HCT116 (cell line): ENCODE data around the gene EMB. TPM values are rescaled to one million over a fixed set of nuclear protein-coding genes. Genes with fewer than 3 reads are reported as not detected.

ENCODE experiments used
- ATAC-seq: fragments of 200-7000 bp; cut with Tn5 transposase; 2 replicates; pipeline ENCODE4 v1.9.1; 2020; ENCODE audit warnings: mild to moderate bottlenecking, moderate library complexity
- BruUV-seq: library from RNA; stranded (reverse); fragments of 400-500 nt; replicated peaks from 2 replicates; lab custom pipeline; 2021; lab: Mats Ljungman, UMichigan
- CTCF ChIA-PET: fragments of 300-600 bp; sonication (Branson Sonifier 250); formaldehyde crosslinking; loops from one replicate; lab custom pipeline; 2021; ENCODE audit warnings: antibody characterized with exemption; lab: Charles Lee
- POLR2A ChIA-PET: fragments of 300-600, 350-600 bp; sonication (Branson Sonifier 250); formaldehyde crosslinking; loops from one replicate; lab custom pipeline; 2021; ENCODE audit warnings: antibody characterized with exemption; lab: Charles Lee
- RAD21 ChIA-PET, 2 experiments: fragments of 300-600 bp; sonication (Branson Sonifier 250); formaldehyde crosslinking; loops; one replicate each; lab custom pipeline; 2023; ENCODE audit warnings: low total read pairs in 2 of 2; ENCODE audit not compliant: uncharacterized antibody in 2 of 2, unreplicated experiment in 2 of 2, low non-redundant PET in 1 of 2; lab: Charles Lee
- DNase-seq: peaks from one replicate; pipeline ENCODE4 v3.0.0-alpha.2; 2010; ENCODE audit warnings: low read depth, low spot score
- H2AFZ ChIP-seq: fragments of 200-600 bp; shearing (Covaris generic), sonication (generic); 2 replicates; pipeline ENCODE4 v1.6.1; 2017; ENCODE audit warnings: low read depth, mixed run types, mixed read lengths, antibody characterized with exemption, low read length; ENCODE audit not compliant: poor library complexity, severe bottlenecking
- H3K27ac ChIP-seq: 2 replicates; pipeline ENCODE4 v1.5.1; 2012; ENCODE audit warnings: low read depth, low read length
- H3K27me3 ChIP-seq: fragments of 200-600 bp; sonication (generic); 2 replicates; pipeline ENCODE4 v1.6.1; 2016; ENCODE audit warnings: mixed run types, low read length, mixed read lengths; ENCODE audit not compliant: insufficient read depth
- H3K36me3 ChIP-seq, 2 experiments: fragments of 200-500 bp in 1 of 2; fragments of 200-600 bp in 1 of 2; sonication (Bioruptor generic) in 1 of 2; sonication (generic) in 1 of 2; 2 replicates each; pipeline versions ENCODE4 v1.5.1 to v1.6.1; 2014 to 2016; ENCODE audit warnings: low read length in 2 of 2, inconsistent platforms in 1 of 2, mixed read lengths in 1 of 2, mixed run types in 1 of 2; ENCODE audit not compliant: insufficient read depth in 2 of 2, control insufficient read depth in 1 of 2
- H3K4me1 ChIP-seq, 2 experiments: fragments of 200-600 bp in 1 of 2; sonication (generic) in 1 of 2; 2 replicates each; pipeline versions ENCODE4 v1.5.1 to v1.6.1; 2012 to 2017; ENCODE audit warnings: low read length in 2 of 2, inconsistent platforms in 1 of 2, mild to moderate bottlenecking in 1 of 2, mixed read lengths in 1 of 2, mixed run types in 1 of 2, moderate library complexity in 1 of 2; ENCODE audit not compliant: insufficient read depth in 2 of 2, control insufficient read depth in 1 of 2
- H3K4me2 ChIP-seq: fragments of 200-600 bp; sonication (generic); 2 replicates; pipeline ENCODE4 v1.6.1; 2017; ENCODE audit warnings: mixed run types, low read length, mixed read lengths
- H3K4me3 ChIP-seq, 2 experiments: fragments of 200-600 bp in 1 of 2; sonication (generic) in 1 of 2; replicated peaks in 1 of 2; 2 replicates each; pipeline ENCODE4 v1.5.1; 2011 to 2016; ENCODE audit warnings: low read length in 2 of 2, control low read depth in 1 of 2, low read depth in 1 of 2, mild to moderate bottlenecking in 1 of 2, mixed read lengths in 1 of 2, mixed run types in 1 of 2
- H3K79me2 ChIP-seq: fragments of 200-600 bp; sonication (generic); 2 replicates; pipeline ENCODE4 v1.6.1; 2017; ENCODE audit warnings: mild to moderate bottlenecking, mixed run types, low read length, moderate library complexity, mixed read lengths; ENCODE audit not compliant: insufficient read depth
- H3K9ac ChIP-seq: fragments of 200-600 bp; sonication (generic); 2 replicates; pipeline ENCODE4 v1.6.1; 2016; ENCODE audit warnings: low read length, mixed read lengths
- H3K9me2 ChIP-seq: fragments of 200-600 bp; sonication (generic), shearing (Covaris generic); 2 replicates; pipeline ENCODE4 v1.6.1; 2017; ENCODE audit warnings: mixed run types, mild to moderate bottlenecking, moderate library complexity; ENCODE audit not compliant: insufficient read depth
- H3K9me3 ChIP-seq, 2 experiments: fragments of 200-500 bp in 1 of 2; fragments of 200-600 bp in 1 of 2; sonication (Bioruptor generic) in 1 of 2; sonication (generic) in 1 of 2; 2 replicates each; pipeline ENCODE4 v1.6.1; 2014 to 2017; ENCODE audit warnings: low read length in 2 of 2, mixed read lengths in 2 of 2, inconsistent platforms in 1 of 2, low read depth in 1 of 2, mild to moderate bottlenecking in 1 of 2, mixed run types in 1 of 2, moderate library complexity in 1 of 2; ENCODE audit not compliant: control insufficient read depth in 1 of 2, insufficient read depth in 1 of 2
- H4K20me1 ChIP-seq: fragments of 200-600 bp; sonication (generic), shearing (Covaris generic); 2 replicates; pipeline ENCODE4 v1.6.1; 2017; ENCODE audit warnings: mixed run types, mild to moderate bottlenecking, moderate library complexity; ENCODE audit not compliant: insufficient read depth
- FOSL1 ChIP-seq: IDR thresholded peaks from 2 replicates; pipeline ENCODE4 v1.6.1; 2012; ENCODE audit warnings: low read depth
- JUND ChIP-seq: IDR thresholded peaks from 2 replicates; pipeline ENCODE4 v1.6.1; 2012
- POLR2A ChIP-seq: IDR thresholded peaks from 2 replicates; pipeline ENCODE4 v1.7.0; 2011; ENCODE audit warnings: borderline replicate concordance; ENCODE audit not compliant: insufficient read depth, insufficient read length; ENCODE audit errors: extremely low read depth
- POLR2AphosphoS5 ChIP-seq: IDR thresholded peaks from 2 replicates; pipeline ENCODE4 v1.6.1; 2011; ENCODE audit warnings: mild to moderate bottlenecking, low read depth, low read length, moderate library complexity
- TCF7L2 ChIP-seq: IDR thresholded peaks from 2 replicates; pipeline ENCODE4 v1.7.0; 2011; ENCODE audit warnings: borderline replicate concordance, inconsistent platforms; ENCODE audit not compliant: insufficient read depth, insufficient read length; ENCODE audit errors: extremely low read depth
- intact Hi-C: fragments of 100-400 bp; cut with micrococcal nuclease; formaldehyde crosslinking; loops from 2 replicates; pipeline ENCODE4 v1.10.0; 2022
- total RNA-seq: library from RNA; stranded (reverse); gene quantifications from one replicate; pipeline ENCODE4 v1.2.1, GENCODE V29; 2021; ENCODE audit not compliant: unreplicated experiment
- TF ChIP-seq, protein P1 (sequence below): IDR thresholded peaks from 2 replicates; pipeline ENCODE4 v1.6.1; 2012; ENCODE audit warnings: low read depth
- TF ChIP-seq, protein P2 (sequence below): IDR thresholded peaks from 2 replicates; pipeline ENCODE4 v1.6.1; 2011; ENCODE audit warnings: mild to moderate bottlenecking, low read length, moderate library complexity; ENCODE audit not compliant: insufficient replicate concordance; ENCODE audit errors: extremely low read depth

EMB gene
- total RNA-seq, 1 experiment from 2014 or later: 15.2 TPM

DNA sequence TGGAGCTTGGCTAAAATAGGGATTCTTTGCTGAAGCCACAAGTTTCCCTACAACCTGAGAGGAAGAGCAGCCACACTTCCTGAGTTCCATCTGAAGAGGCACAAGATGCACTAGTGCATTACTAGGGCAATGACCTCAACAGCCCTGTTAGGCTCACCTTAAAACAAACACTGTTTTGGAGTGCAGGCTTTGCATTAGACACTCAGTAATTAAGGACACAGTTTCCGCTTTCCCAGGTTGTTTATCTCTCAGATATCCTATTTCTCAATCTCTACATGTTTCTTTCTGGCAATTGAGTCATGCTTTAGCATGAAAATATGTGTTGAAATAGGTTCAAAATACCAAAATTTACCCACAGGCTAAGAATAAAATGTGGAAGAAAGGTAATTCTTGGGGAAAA is 34.2 kb downstream of the EMB start:
- DNase-seq: no peak
- ChIA-PET CTCF (no interaction called here), RAD21 (no interaction called here), POLR2A (no interaction called here)
- H3K9me2 ChIP-seq: no peaks in the 10 kb centered on the region
- intact Hi-C loops: no loop called here
- no peak overlapping the region for H2AFZ ChIP-seq
- no peak for ATAC-seq
- no peaks in the 10 kb centered on the region for H3K9me3 ChIP-seq
- no peak overlapping the region for H3K4me2 ChIP-seq
- no peaks in the 10 kb centered on the region for H3K4me1 ChIP-seq
- H3K4me3 ChIP-seq: no peak overlapping the region
- TF ChIP-seq JUND (no peak), POLR2AphosphoS5 (no peak), POLR2A (no peak), FOSL1 (no peak), TCF7L2 (no peak)
- TF ChIP-seq, protein P1, sequence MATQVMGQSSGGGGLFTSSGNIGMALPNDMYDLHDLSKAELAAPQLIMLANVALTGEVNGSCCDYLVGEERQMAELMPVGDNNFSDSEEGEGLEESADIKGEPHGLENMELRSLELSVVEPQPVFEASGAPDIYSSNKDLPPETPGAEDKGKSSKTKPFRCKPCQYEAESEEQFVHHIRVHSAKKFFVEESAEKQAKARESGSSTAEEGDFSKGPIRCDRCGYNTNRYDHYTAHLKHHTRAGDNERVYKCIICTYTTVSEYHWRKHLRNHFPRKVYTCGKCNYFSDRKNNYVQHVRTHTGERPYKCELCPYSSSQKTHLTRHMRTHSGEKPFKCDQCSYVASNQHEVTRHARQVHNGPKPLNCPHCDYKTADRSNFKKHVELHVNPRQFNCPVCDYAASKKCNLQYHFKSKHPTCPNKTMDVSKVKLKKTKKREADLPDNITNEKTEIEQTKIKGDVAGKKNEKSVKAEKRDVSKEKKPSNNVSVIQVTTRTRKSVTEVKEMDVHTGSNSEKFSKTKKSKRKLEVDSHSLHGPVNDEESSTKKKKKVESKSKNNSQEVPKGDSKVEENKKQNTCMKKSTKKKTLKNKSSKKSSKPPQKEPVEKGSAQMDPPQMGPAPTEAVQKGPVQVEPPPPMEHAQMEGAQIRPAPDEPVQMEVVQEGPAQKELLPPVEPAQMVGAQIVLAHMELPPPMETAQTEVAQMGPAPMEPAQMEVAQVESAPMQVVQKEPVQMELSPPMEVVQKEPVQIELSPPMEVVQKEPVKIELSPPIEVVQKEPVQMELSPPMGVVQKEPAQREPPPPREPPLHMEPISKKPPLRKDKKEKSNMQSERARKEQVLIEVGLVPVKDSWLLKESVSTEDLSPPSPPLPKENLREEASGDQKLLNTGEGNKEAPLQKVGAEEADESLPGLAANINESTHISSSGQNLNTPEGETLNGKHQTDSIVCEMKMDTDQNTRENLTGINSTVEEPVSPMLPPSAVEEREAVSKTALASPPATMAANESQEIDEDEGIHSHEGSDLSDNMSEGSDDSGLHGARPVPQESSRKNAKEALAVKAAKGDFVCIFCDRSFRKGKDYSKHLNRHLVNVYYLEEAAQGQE: no peak
- TF ChIP-seq, protein P2, sequence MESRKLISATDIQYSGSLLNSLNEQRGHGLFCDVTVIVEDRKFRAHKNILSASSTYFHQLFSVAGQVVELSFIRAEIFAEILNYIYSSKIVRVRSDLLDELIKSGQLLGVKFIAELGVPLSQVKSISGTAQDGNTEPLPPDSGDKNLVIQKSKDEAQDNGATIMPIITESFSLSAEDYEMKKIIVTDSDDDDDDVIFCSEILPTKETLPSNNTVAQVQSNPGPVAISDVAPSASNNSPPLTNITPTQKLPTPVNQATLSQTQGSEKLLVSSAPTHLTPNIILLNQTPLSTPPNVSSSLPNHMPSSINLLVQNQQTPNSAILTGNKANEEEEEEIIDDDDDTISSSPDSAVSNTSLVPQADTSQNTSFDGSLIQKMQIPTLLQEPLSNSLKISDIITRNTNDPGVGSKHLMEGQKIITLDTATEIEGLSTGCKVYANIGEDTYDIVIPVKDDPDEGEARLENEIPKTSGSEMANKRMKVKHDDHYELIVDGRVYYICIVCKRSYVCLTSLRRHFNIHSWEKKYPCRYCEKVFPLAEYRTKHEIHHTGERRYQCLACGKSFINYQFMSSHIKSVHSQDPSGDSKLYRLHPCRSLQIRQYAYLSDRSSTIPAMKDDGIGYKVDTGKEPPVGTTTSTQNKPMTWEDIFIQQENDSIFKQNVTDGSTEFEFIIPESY: no peak
- H4K20me1 ChIP-seq: no peaks in the 10 kb centered on the region
- no peaks in the 10 kb centered on the region for H3K27me3 ChIP-seq
- H3K36me3 ChIP-seq: no peaks in the 10 kb centered on the region; a peak in 1 of 4 replicates
- no peak overlapping the region for H3K9ac ChIP-seq
- no peak overlapping the region for H3K27ac ChIP-seq
- H3K79me2 ChIP-seq: no peaks in the 10 kb centered on the region
- no TSS peak for BruUV-seq
